Measurements from ENCODE around the gene SECISBP2L. TPM values are rescaled to one million over a fixed set of nuclear protein-coding genes. Genes with fewer than 3 reads are reported as not detected.

Gene SECISBP2L
- total RNA-seq, 1 experiment from 2014 or later: 36.4 TPM

DNA sequence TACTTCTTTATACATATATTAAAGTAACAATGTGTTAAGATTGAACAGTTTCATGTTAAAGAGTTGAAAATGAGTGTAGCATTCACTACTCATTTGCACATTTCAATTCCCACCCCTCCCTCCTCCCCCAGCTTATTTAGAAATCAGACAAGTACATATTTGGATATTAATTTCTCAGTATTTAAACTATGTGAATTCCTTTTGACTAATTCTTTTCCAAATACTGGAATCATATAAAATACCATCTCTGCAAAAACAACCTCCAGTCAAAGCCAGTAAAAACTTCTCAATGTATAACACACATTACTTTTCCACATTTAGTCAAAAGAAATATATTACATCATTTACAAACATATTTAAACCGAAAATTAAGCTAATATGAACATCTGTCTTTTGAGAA, 57.1 kb downstream of the SECISBP2L start:
- no TSS peak for BruUV-seq (replicated peaks)
- Histone ChIP-seq H3K4me1 (ENCODE audit: insufficient read depth, low read length, poor library complexity, severe bottlenecking) (no peaks in the 10 kb centered on the region), H3K36me3 (ENCODE audit: insufficient read depth, low read length, poor library complexity, severe bottlenecking) (peaks cover 16% of the 10 kb centered on the region), H3K27me3 (replicated peaks; ENCODE audit: insufficient read depth, low read depth, low read length, poor library complexity) (no peaks in the 10 kb centered on the region), H3K27ac (ENCODE audit: low read depth, low read length, poor library complexity, severe bottlenecking) (no peak overlapping the region), H3K9me3 (ENCODE audit: low read depth, low read length, poor library complexity, severe bottlenecking) (no peaks in the 10 kb centered on the region), H3K4me3 (ENCODE audit: low read depth, low read length, poor library complexity, severe bottlenecking) (no peak overlapping the region)
- intact Hi-C loops (cut with micrococcal nuclease; ENCODE audit: unreplicated experiment): no loop called here
- TF ChIP-seq, protein P1, sequence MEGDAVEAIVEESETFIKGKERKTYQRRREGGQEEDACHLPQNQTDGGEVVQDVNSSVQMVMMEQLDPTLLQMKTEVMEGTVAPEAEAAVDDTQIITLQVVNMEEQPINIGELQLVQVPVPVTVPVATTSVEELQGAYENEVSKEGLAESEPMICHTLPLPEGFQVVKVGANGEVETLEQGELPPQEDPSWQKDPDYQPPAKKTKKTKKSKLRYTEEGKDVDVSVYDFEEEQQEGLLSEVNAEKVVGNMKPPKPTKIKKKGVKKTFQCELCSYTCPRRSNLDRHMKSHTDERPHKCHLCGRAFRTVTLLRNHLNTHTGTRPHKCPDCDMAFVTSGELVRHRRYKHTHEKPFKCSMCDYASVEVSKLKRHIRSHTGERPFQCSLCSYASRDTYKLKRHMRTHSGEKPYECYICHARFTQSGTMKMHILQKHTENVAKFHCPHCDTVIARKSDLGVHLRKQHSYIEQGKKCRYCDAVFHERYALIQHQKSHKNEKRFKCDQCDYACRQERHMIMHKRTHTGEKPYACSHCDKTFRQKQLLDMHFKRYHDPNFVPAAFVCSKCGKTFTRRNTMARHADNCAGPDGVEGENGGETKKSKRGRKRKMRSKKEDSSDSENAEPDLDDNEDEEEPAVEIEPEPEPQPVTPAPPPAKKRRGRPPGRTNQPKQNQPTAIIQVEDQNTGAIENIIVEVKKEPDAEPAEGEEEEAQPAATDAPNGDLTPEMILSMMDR (conservative IDR thresholded peaks at IDR 0.05; ENCODE audit: low read depth, low read length): no peak
- no peak for TF ChIP-seq EZH2 (IDR thresholded peaks at IDR 0.05; ENCODE audit: borderline replicate concordance, low read depth, low read length, poor library complexity, severe bottlenecking)
- ChIA-PET CTCF (no interaction called here), POLR2A (ENCODE audit: low non-redundant PET) (no interaction called here)
- DNase-seq (ENCODE audit: low spot score): no peak

DNA sequence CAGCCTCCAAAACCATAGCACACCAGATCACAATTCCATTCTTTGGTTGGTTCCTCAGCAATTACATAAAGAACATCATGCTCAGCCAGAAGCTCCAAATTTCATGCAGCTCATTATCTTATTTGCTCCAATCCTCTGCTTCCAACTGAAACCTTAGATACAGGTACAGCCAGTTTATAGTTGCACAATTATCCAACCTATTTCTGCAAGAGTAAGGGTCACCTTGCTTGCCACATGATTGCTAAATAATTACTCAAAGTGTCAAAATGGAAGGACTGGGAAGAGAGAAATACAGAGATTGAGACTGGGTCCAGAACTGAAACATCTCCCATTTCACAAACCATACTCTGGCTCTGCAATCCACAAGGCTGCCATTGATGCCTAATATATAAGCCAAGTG, 59.1 kb downstream of the SECISBP2L start:
- H3K27ac ChIP-seq (ENCODE audit: low read depth, low read length, poor library complexity, severe bottlenecking): no peak overlapping the region
- no peak for DNase-seq (ENCODE audit: low spot score)
- ChIA-PET CTCF (no interaction called here), POLR2A (ENCODE audit: low non-redundant PET) (no interaction called here)
- H3K4me1 ChIP-seq (ENCODE audit: insufficient read depth, low read length, poor library complexity, severe bottlenecking): no peaks in the 10 kb centered on the region
- intact Hi-C loops (cut with micrococcal nuclease; ENCODE audit: unreplicated experiment): no loop called here
- peaks cover 10% of the 10 kb centered on the region for H3K36me3 ChIP-seq (ENCODE audit: insufficient read depth, low read length, poor library complexity, severe bottlenecking)
- TF ChIP-seq EZH2 (IDR thresholded peaks at IDR 0.05; ENCODE audit: borderline replicate concordance, low read depth, low read length, poor library complexity, severe bottlenecking): no peak
- TF ChIP-seq, protein P1 (conservative IDR thresholded peaks at IDR 0.05; ENCODE audit: low read depth, low read length): no peak
- no peaks in the 10 kb centered on the region for H3K9me3 ChIP-seq (ENCODE audit: low read depth, low read length, poor library complexity, severe bottlenecking)
- no peak overlapping the region for H3K4me3 ChIP-seq (ENCODE audit: low read depth, low read length, poor library complexity, severe bottlenecking)
- no peaks in the 10 kb centered on the region for H3K27me3 ChIP-seq (replicated peaks; ENCODE audit: insufficient read depth, low read depth, low read length, poor library complexity)
- no TSS peak for BruUV-seq (replicated peaks)

DNA sequence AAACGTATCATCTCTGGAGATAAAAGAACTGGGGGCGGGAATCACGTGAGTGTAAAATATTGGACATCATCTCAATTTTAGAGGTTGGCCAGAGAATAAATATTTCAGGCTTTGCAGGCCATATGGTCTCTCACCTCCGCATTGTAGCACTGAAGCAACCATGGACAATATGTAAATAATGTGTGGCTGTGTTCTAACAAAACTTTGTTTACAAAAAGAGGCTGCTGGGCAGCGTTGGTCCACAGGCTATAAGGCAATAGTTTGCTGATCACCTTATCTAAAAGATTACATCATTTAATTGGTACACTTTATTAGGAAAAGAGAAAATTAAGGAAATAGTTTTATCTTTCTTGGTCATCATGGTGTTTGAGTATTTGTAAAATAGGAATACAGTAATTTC, 60.0 kb downstream of the SECISBP2L start:
- H3K4me3 ChIP-seq (ENCODE audit: low read depth, low read length, poor library complexity, severe bottlenecking): no peak overlapping the region
- intact Hi-C loops (cut with micrococcal nuclease; ENCODE audit: unreplicated experiment): no loop called here
- CTCF ChIA-PET: no interaction called here
- H3K27ac ChIP-seq (ENCODE audit: low read depth, low read length, poor library complexity, severe bottlenecking): no peak overlapping the region
- H3K27me3 ChIP-seq (replicated peaks; ENCODE audit: insufficient read depth, low read depth, low read length, poor library complexity): no peaks in the 10 kb centered on the region
- H3K36me3 ChIP-seq (ENCODE audit: insufficient read depth, low read length, poor library complexity, severe bottlenecking): peaks cover 1% of the 10 kb centered on the region
- H3K9me3 ChIP-seq (ENCODE audit: low read depth, low read length, poor library complexity, severe bottlenecking): no peaks in the 10 kb centered on the region
- POLR2A ChIA-PET (ENCODE audit: low non-redundant PET): no interaction called here
- H3K4me1 ChIP-seq (ENCODE audit: insufficient read depth, low read length, poor library complexity, severe bottlenecking): no peaks in the 10 kb centered on the region
- DNase-seq (ENCODE audit: low spot score): no peak
- no TSS peak for BruUV-seq (replicated peaks)
- TF ChIP-seq, protein P1 (conservative IDR thresholded peaks at IDR 0.05; ENCODE audit: low read depth, low read length): no peak
- TF ChIP-seq EZH2 (IDR thresholded peaks at IDR 0.05; ENCODE audit: borderline replicate concordance, low read depth, low read length, poor library complexity, severe bottlenecking): no peak

All from A673 (cell line).